Muscle layer of duodenum (tissue), 2 donors: ENCODE data around the gene ADIRF.
A peak's percentile ranks its signal among the peaks of the same experiment; 100 is the strongest.
"Not testable (repeated sequence)": the region's sequence is repeated elsewhere in the genome, so short reads cannot be mapped to it uniquely, and the experiment has no call there.

Experiments
- H3K27ac ChIP-seq: one replicate; pipeline ENCODE4 v1.7.0; 2013; ENCODE audit warnings: mild to moderate bottlenecking, low read length
- H3K27me3 ChIP-seq: one replicate; pipeline ENCODE4 v1.7.0; 2013; ENCODE audit warnings: low read depth, mild to moderate bottlenecking, control low read depth, low read length
- H3K36me3 ChIP-seq, 2 donors: one replicate each; pipeline ENCODE4 v1.7.0; 2013; ENCODE audit warnings: low read length in 2 of 2, control low read depth in 1 of 2, mild to moderate bottlenecking in 1 of 2; ENCODE audit not compliant: insufficient read depth in 2 of 2, control insufficient read depth in 1 of 2
- H3K4me1 ChIP-seq, 2 donors: one replicate each; pipeline ENCODE4 v1.7.0; 2013; ENCODE audit warnings: low read length in 2 of 2, mild to moderate bottlenecking in 2 of 2, control low read depth in 1 of 2, moderate library complexity in 1 of 2; ENCODE audit not compliant: insufficient read depth in 2 of 2, control insufficient read depth in 1 of 2
- H3K4me3 ChIP-seq, 2 donors: one replicate each; pipeline ENCODE4 v1.7.0; 2013; ENCODE audit warnings: low read length in 2 of 2, low read depth in 1 of 2, mild to moderate bottlenecking in 1 of 2
- H3K9me3 ChIP-seq, 2 donors: one replicate each; pipeline ENCODE4 v1.7.0; 2013; ENCODE audit warnings: low read length in 2 of 2, control low read depth in 1 of 2, mild to moderate bottlenecking in 1 of 2; ENCODE audit not compliant: control insufficient read depth in 1 of 2
- donor health status: healthy.

ADIRF gene

DNA sequence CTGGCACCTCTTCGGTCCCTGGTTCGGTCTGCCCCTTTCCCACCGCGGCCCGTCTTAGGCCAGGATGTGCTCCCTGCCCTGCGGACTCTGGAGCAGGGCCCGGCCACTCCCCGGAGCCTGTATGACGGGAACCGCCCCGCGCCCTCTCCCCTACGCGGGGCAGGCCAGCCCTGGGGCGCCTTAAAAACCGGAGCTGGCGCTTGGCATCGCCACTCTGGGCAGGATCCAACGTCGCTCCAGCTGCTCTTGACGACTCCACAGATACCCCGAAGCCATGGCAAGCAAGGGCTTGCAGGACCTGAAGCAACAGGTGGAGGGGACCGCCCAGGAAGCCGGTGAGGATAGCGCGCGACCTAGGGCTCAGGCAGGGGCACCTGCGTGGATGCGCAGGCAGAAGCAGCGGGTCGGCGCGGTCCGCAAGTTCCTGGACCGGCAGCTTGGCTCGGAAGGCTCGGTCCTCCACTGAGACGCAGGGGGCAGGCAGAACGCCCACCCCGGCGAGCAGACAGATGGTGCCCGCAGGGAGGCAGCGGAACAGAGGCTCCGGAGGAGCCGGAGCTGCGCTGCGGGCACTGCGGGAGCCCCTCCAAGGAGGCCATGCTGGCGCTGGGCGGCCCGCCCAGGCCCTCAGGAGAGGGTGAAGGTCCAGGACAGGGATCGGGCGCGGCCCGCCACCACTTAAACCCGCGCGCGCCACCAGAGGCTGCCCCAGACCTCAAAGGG is at the start of gene ADIRF:
Gene ADIRF (plus strand): TSS at position 212 of the 723 bp plus-strand sequence. CDS start 63 bp downstream, at position 275.
- peak within 1 kb of the TSS; percentile 74 for H3K27ac ChIP-seq
- peaks cover 13 to 53% of the 10 kb centered on the region in 2 donors for H3K4me1 ChIP-seq
- peaks cover 0 to 6% of the 10 kb centered on the region in 2 donors for H3K36me3 ChIP-seq
- no peaks in the 10 kb centered on the region for H3K9me3 ChIP-seq
- H3K27me3 ChIP-seq, result no peaks in the 10 kb centered on the region
- H3K4me3 ChIP-seq, result peak within 1 kb of the TSS; percentile 60 to 76

DNA sequence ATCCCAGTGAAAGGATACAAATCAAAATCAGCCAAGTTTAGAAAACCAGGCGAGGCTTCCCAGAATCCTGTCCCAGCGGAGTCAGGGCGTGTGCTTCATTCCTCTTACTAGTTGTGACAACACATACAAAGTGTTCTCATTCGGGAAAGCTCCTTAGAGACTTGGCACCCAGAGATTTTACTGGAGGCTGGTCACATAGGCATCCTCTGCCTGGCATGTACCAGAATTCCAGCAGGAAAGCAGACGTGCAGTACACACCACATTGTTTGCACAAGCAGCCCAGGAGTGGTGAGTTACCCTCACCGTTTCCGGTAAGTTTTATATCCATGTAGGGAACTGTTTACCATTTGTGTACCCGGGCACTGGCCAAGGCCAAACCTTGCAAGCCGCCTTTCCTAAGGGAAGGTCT is 45.7 kb upstream of the ADIRF start:
- H3K27me3 ChIP-seq, result no peaks in the 10 kb centered on the region
- H3K4me1 ChIP-seq, result peaks cover 0 to 4% of the 10 kb centered on the region in 2 donors
- no peaks in the 10 kb centered on the region for H3K9me3 ChIP-seq
- peaks cover 11 to 22% of the 10 kb centered on the region in 2 donors for H3K36me3 ChIP-seq
- H3K4me3 ChIP-seq, result no peak overlapping the region
- peak overlapping the region; percentile 78 for H3K27ac ChIP-seq

DNA sequence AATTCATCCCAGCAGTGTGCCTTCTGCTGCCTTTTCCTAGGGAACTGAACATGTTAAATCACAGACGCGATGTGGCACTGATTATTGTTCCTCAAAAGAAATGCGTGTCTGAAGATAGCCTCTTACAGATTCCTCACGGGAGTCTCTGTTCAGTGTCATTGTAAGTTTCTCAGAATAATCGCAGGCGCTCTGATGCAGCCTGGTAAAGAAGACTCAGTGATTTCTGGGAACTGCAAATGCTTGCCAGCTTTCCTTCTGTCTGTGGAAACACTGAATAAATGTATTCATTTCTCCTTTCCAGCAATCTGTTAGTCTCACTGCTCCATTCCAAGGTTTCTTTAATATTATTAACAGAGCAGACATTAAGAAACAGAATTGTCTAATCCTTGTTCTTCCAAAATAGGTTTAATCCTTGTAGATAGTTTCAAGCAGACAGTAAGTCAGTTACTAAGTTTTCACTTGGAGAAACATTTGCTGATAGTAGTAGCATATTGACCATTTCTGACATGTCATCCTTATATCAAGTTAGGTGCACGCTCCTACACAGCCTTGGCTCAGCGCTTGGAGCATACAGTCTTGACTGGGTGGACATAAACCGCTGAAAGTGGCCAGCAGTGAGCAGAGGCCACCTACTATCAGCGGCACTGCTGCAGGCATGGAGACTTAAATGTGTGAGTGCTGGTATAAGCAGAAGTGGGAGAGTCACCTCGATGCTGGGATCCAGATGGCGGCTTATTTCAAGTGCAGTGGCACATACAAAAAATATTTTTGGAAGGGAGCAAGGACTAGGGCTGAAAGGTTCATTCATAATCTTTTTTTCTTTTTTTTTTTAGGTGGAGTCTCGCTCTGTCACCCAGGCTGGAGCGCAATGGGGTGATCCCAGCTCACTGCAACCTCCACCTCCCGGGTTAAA is 38.6 kb upstream of the ADIRF start:
- H3K4me3 ChIP-seq, result peak overlapping the region in 1 of 2 donors; percentile 17
- H3K36me3 ChIP-seq, result peaks cover 6 to 10% of the 10 kb centered on the region in 2 donors
- peak overlapping the region; percentile 52 for H3K27ac ChIP-seq
- H3K27me3 ChIP-seq, result no peaks in the 10 kb centered on the region
- peaks cover 0 to 9% of the 10 kb centered on the region in 2 donors for H3K4me1 ChIP-seq
- no peaks in the 10 kb centered on the region for H3K9me3 ChIP-seq

DNA sequence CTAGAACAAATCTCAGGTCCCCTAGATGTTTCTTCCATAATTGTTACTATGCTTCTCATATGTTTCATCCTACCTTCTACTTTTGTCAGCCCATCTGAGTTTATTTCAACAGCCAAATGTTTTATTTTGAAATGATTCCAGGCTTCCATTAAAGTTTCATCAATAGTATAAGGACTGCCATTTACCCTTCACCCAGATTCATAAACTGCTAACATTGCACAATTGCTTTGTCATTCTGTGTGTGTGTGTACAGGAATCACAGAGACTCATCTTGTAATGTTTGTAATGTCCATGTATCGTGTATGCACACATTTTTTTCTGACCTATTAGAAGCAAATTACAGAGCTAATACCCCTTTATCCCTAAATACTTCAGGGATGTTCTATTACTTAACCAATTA is 36.4 kb upstream of the ADIRF start:
- Histone ChIP-seq H3K27ac (peak overlapping the region; percentile 35), H3K9me3 (no peaks in the 10 kb centered on the region), H3K36me3 (peaks cover 6 to 13% of the 10 kb centered on the region in 2 donors), H3K4me3 (no peak overlapping the region), H3K4me1 (peaks cover 0 to 9% of the 10 kb centered on the region in 2 donors), H3K27me3 (no peaks in the 10 kb centered on the region)

DNA sequence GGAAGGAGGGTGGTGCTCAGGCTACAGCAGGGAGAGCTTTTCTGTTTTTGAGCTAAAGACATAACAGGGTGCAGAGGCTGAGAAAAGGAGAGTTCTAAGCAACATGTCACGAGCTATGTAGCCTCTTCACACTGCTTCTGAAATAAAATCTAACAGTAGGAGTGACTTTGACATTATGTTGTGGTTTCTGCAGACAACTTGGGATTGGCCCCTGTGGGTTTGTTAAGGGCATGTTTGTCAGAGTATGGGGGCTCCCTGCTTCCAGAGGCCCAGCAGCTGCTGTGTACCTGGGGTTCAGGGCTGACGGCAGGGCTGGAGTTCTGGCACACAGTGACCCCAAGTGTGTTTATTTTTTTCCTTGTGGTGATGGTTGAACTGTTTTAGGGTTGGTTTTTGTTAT is 35.6 kb upstream of the ADIRF start:
- Histone ChIP-seq H3K4me1 (peaks cover 0 to 4% of the 10 kb centered on the region in 2 donors), H3K9me3 (no peaks in the 10 kb centered on the region), H3K27me3 (no peaks in the 10 kb centered on the region), H3K36me3 (peaks cover 6 to 15% of the 10 kb centered on the region in 2 donors), H3K4me3 (no peak overlapping the region), H3K27ac (peak overlapping the region; percentile 10)

DNA sequence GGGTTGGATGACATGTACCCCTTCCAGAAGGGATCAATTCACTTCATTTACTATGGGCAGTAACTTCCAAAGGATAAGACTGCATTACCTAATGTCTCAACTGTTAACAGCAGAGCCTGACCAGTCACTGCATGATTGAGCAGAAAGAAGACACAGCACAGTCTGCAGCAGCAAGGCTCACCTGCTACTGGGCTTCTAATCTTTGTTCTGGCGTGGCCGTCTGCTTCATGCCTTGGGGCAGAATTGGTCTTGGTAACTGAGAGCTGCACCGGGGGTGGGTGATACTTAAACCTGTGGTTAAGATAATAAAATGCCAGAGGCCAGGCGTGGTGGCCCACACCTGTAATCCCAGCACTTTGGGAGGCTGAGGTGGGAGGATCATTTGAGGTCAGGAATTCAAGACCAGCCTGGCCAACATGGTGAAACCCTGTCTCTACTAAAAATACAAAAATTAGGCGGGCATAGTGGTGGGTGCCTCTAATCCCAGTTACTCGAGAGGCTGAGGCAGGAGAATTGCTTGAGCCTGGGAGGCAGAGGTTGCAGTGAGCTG is 34.0 kb upstream of the ADIRF start:
- not testable (repeated sequence) for H3K9me3 ChIP-seq, H3K4me3 ChIP-seq, H3K27ac ChIP-seq, H3K4me1 ChIP-seq, H3K27me3 ChIP-seq
- peaks cover 6 to 15% of the 10 kb centered on the region in 2 donors for H3K36me3 ChIP-seq

DNA sequence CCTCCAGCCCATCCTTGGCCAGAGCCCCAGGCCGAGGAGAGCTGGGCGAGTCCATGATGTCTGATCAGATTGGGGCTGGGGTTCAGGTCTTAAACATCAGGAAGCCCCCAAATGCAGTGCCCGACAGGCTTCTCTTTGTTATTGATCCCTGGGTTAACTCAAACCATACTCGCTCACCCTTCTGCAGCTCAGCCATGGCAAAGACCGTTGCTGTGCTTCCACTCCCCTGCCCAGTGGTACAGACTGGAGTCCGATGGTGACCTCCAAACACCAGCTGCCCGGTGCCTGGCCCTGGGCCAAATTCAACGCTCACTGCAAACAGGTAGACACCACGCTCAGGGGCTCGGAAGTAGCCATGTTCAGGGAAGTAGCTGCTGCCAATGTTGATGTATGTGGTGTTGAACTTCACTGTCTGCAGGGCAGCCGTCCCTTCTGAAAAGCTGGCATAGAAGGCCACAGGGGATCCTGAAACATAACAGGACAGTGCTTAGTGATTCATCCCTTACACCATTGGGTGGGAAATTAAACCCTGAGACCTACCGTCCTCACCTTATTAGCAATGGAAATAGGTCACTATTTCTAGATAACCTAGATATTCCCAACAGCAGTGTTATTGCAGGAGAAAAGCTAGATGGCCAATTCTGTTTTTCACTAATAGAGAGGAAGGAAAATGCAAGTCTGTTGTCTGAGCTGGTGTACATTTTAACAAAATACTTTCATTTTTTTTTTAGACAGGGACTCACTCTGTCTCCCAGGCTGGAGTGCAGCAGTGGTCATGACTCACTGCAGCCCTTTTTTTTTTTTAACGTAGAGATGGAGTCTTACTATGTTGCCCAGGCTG is 31.4 kb upstream of the ADIRF start:
- no peaks in the 10 kb centered on the region for H3K27me3 ChIP-seq
- no peaks in the 10 kb centered on the region for H3K9me3 ChIP-seq
- H3K36me3 ChIP-seq, result peaks cover 5 to 11% of the 10 kb centered on the region in 2 donors
- no peak overlapping the region for H3K27ac ChIP-seq
- no peak overlapping the region for H3K4me3 ChIP-seq
- H3K4me1 ChIP-seq, result peaks cover 0 to under 1% of the 10 kb centered on the region in 2 donors

DNA sequence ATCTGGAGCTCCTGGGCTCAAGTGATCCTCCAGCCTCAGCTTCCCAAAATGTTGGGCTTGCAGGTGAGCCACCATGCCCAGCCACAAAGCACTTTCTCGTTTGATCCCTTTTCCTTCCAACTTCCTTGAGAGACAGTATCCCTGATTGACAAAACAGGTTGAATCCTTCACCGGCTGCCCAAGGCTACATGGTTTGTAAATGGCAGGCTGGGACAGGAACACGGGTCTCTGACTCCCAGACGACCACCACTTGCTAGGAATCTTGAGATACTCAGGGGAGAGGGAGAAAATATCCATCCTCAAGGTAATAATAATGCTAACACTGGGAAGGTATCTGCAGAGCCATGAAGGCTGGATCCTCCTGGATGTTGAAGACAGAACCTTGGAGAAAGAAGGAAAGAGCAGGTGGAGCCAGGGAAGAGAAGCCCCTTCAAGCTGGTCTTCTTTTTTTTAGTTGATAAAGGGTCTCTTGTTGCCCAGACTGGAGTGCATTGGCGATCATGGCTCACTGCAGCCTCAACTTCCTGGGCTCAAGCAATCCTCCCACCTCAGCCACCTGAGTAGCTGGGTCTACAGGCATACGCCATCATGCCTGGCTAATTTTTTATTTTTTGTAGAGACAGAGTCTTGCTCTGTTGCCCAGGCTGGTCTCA is 30.7 kb upstream of the ADIRF start:
- H3K4me1 ChIP-seq, result peaks cover 0 to 8% of the 10 kb centered on the region in 2 donors
- no peaks in the 10 kb centered on the region for H3K27me3 ChIP-seq
- H3K9me3 ChIP-seq, result no peaks in the 10 kb centered on the region
- peaks cover 3 to 11% of the 10 kb centered on the region in 2 donors for H3K36me3 ChIP-seq
- H3K4me3 ChIP-seq, result no peak overlapping the region
- H3K27ac ChIP-seq, result no peak overlapping the region

DNA sequence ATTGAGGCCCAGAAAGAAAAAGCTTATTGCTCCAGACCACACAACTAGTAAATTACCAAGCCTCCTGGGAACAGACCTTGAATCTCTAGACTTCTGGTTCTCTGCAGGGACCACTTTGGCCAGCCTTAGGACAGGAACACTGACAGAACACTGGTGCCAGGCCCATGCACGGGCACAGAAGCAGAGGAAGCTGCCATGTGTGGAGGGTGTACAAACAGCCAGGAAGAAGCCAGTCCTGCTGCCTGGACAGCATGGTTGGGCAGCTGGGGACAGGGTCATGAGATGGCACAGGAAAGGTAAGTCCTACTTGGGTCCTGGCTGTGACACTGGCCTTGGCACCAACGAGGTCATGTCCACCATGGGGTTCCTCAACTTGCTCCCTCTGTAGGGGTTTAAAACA is 30.0 kb upstream of the ADIRF start:
- no peaks in the 10 kb centered on the region for H3K27me3 ChIP-seq
- H3K36me3 ChIP-seq, result peaks cover 3 to 11% of the 10 kb centered on the region in 2 donors
- no peaks in the 10 kb centered on the region for H3K9me3 ChIP-seq
- no peak overlapping the region for H3K4me3 ChIP-seq
- H3K27ac ChIP-seq, result no peak overlapping the region
- peaks cover 0 to 14% of the 10 kb centered on the region in 2 donors for H3K4me1 ChIP-seq

DNA sequence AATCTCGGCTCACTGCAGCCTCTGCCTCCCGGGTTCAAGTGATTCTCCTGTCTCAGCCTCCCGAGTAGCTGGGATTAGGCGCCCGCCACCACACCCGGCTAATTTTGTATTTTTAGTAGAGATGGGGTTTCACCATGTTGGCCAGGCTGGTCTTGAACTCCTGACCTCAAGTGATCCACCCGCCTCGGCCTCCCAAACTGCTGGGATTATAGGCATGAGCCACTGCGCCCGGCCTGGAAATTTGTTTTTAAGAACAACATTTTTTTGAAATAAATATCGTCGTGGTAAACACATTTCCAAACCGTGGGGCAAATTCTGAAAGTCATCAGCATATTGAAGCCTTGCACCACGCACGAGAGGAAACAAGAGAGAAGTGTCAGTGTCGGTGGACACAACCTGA is 28.2 kb upstream of the ADIRF start:
- peaks cover 0 to 19% of the 10 kb centered on the region in 2 donors for H3K4me1 ChIP-seq
- H3K27me3 ChIP-seq, H3K27ac ChIP-seq, H3K4me3 ChIP-seq, H3K9me3 ChIP-seq, H3K36me3 ChIP-seq: not testable (repeated sequence)
